C4-2B (cell line): ENCODE data around the gene ADD3.

Experiments used
- CTCF ChIP-seq: fragments of 450-650 bp; conservative IDR thresholded peaks from 2 replicates; pipeline ENCODE4 v1.5.1; 2017; ENCODE audit warnings: mild to moderate bottlenecking
- ZFX ChIP-seq: fragments of 450-650 bp; IDR thresholded peaks from 2 replicates; pipeline ENCODE4 v1.6.1; 2017

GRCh38 chr10:110075686-110076085, 67.9 kb downstream of the ADD3 start:
- TF ChIP-seq CTCF = no peak
- no peak for TF ChIP-seq ZFX
